NB4 (cell line): ENCODE measurements around the gene KLK6.

ENCODE experiments used
- POLR2A ChIP-seq: IDR thresholded peaks from 2 replicates; pipeline ENCODE4 v1.6.1; 2011; ENCODE audit warnings: mild to moderate bottlenecking; ENCODE audit not compliant: insufficient read length; ENCODE audit errors: extremely low read depth
- TF ChIP-seq, protein P1 (sequence below): IDR thresholded peaks from one replicate; pipeline ENCODE4 v1.5.1; 2012; ENCODE audit warnings: low read depth, low read length
- TF ChIP-seq, protein P2 (sequence below): IDR thresholded peaks from 2 replicates; pipeline ENCODE4 v1.6.1; 2011; ENCODE audit warnings: low read depth, low read length

DNA sequence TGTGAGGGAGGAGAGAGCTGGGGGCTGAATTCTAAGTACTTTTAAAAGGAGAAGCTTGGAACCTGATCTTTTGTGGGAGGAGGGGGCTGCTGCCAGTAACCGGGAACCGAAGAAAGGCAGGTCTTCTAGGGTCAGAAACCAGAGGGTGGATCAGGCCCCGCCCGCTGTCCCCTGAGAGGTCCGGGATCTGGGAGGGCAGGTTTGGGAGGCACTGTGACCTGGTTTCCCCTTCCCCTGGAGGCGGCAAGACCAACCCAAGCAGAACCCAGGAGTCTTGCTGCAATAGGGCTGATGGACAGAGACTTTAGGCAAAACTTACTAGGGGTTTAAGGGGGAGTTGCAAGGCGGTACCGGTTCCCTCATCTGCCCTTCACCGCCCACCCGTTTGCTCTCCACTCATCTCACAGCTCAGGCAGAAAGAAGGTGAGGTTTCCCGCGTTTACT, 32.7 kb upstream of the KLK6 start:
- TF ChIP-seq, protein P1, sequence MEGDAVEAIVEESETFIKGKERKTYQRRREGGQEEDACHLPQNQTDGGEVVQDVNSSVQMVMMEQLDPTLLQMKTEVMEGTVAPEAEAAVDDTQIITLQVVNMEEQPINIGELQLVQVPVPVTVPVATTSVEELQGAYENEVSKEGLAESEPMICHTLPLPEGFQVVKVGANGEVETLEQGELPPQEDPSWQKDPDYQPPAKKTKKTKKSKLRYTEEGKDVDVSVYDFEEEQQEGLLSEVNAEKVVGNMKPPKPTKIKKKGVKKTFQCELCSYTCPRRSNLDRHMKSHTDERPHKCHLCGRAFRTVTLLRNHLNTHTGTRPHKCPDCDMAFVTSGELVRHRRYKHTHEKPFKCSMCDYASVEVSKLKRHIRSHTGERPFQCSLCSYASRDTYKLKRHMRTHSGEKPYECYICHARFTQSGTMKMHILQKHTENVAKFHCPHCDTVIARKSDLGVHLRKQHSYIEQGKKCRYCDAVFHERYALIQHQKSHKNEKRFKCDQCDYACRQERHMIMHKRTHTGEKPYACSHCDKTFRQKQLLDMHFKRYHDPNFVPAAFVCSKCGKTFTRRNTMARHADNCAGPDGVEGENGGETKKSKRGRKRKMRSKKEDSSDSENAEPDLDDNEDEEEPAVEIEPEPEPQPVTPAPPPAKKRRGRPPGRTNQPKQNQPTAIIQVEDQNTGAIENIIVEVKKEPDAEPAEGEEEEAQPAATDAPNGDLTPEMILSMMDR: no peak
- TF ChIP-seq, protein P2, sequence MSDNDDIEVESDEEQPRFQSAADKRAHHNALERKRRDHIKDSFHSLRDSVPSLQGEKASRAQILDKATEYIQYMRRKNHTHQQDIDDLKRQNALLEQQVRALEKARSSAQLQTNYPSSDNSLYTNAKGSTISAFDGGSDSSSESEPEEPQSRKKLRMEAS: no peak
- no peak for TF ChIP-seq POLR2A
